ENCODE results near the gene AATK.
"Not testable (repeated sequence)": the region's sequence is repeated elsewhere in the genome, so short reads cannot be mapped to it uniquely, and the experiment has no call there.

AATK gene

GRCh38 chr17:81161536-81161935, 4.5 kb downstream of the AATK start:
- DNase-seq: no peak
- ATAC-seq: no peak

- DNase-seq: no peak
Measured at GRCh38 chr17:81160747-81161453, 5.1 kb downstream of the AATK start.

GRCh38 chr17:81160306-81160705, 5.7 kb downstream of the AATK start:
- DNase-seq (no peak), ATAC-seq (no peak)

More at GRCh38 chr17:81160747-81161453, 5.1 kb downstream of the AATK start:
- no peak for ATAC-seq

GRCh38 chr17:81159611-81160265, 6.3 kb downstream of the AATK start:
- DNase-seq (no peak), ATAC-seq (no peak)

- DNase-seq: no peak
- no peak for ATAC-seq
Measured at GRCh38 chr17:81158688-81159590, 7.1 kb downstream of the AATK start.

GRCh38 chr17:81157848-81158687, 8.0 kb downstream of the AATK start:
- ATAC-seq (no peak), DNase-seq (no peak)

- ATAC-seq (no peak), DNase-seq (no peak)
Measured at GRCh38 chr17:81156866-81157805, 8.9 kb downstream of the AATK start.

GRCh38 chr17:81154961-81155360, 11.1 kb downstream of the AATK start:
- DNase-seq: no peak

GRCh38 chr17:81154016-81154415, 12.0 kb downstream of the AATK start:
- DNase-seq, ATAC-seq: not testable (repeated sequence)

More at GRCh38 chr17:81154961-81155360, 11.1 kb downstream of the AATK start:
- no peak for ATAC-seq

GRCh38 chr17:81153340-81153803, 12.6 kb downstream of the AATK start:
- ATAC-seq: no peak
- DNase-seq: no peak

GRCh38 chr17:81152288-81152828, 13.7 kb downstream of the AATK start:
- ATAC-seq: no peak
- DNase-seq: no peak

GRCh38 chr17:81151278-81151677, 14.7 kb downstream of the AATK start:
- DNase-seq (no peak), ATAC-seq (no peak)

- DNase-seq: no peak
- no peak for ATAC-seq
Measured at GRCh38 chr17:81150377-81151077, 15.5 kb downstream of the AATK start.

GRCh38 chr17:81148986-81149533, 17.0 kb downstream of the AATK start:
- DNase-seq (no peak), ATAC-seq (no peak)

GRCh38 chr17:81148571-81148970, 17.4 kb downstream of the AATK start:
- no peak for DNase-seq
- ATAC-seq: no peak

GRCh38 chr17:81147701-81148100, 18.3 kb downstream of the AATK start:
- ATAC-seq: no peak

GRCh38 chr17:81146208-81146607, 19.8 kb downstream of the AATK start:
- ATAC-seq, DNase-seq: not testable (repeated sequence)

More at GRCh38 chr17:81147701-81148100, 18.3 kb downstream of the AATK start:
- no peak for DNase-seq

- ATAC-seq (no peak), DNase-seq (no peak)
Measured at GRCh38 chr17:81144423-81144781, 21.6 kb downstream of the AATK start.

- ATAC-seq: no peak
Measured at GRCh38 chr17:81143717-81144422, 22.2 kb downstream of the AATK start.

More at GRCh38 chr17:81143717-81144422, 22.2 kb downstream of the AATK start:
- DNase-seq: no peak
